Measurements from ENCODE around the gene KIF21B. TPM values are rescaled to one million over a fixed set of nuclear protein-coding genes. Genes with fewer than 3 reads are reported as not detected.

Gene KIF21B
- total and polyA plus RNA-seq, 2 of the 8 experiments (the other 6 are each of a cell fraction or from before 2014, with no cell fraction given), result 10.8 to 26.5 TPM

GRCh38 chr1:200962631-200963030 lies 60.9 kb downstream of the KIF21B start:
- no peak overlapping the region for H2AFZ ChIP-seq (ENCODE audit: low read length)
- ChIA-PET CTCF (ENCODE audit: partially characterized antibody) (interaction anchor here (0.9 to 1.7 kb wide), 6 partner anchors 9 to 157 kb away, joined by 3 to 10 read pairs (median 3); no protein-coding TSS in a partner anchor), POLR2A (ENCODE audit: partially characterized antibody) (no interaction called here)
- H3K79me1 ChIP-seq (ENCODE audit: low read depth, low read length), result no peaks in the 10 kb centered on the region
- no peak overlapping the region for H3K9ac ChIP-seq (replicated peaks in 1 of 4; ENCODE audit: extremely low read depth in 1 of 4, low read depth in 3 of 4, low read length in 3 of 4)
- no peak overlapping the region for H3K23ac ChIP-seq (ENCODE audit: insufficient read length)
- no peaks in the 10 kb centered on the region for H3K23me2 ChIP-seq (ENCODE audit: low read depth, low read length)
- no peak overlapping the region for H3K56ac ChIP-seq (replicated peaks; ENCODE audit: insufficient read length, low read depth, low read length)
- no peak overlapping the region for H2BK15ac ChIP-seq (ENCODE audit: low read length)
- no peak overlapping the region for H3K27ac ChIP-seq (ENCODE audit: low read depth, low read length)
- no peak overlapping the region for H2BK20ac ChIP-seq (ENCODE audit: low read length)
- 85% methylated on average over 4 of the region's 4 CpGs; no CpG with 5 or more reads in 1 of the 2 experiments for WGBS, 2 experiments (ENCODE audit: extremely low coverage in 1 of 2, insufficient coverage in 1 of 2, insufficient read length in 1 of 2, insufficient replicate concordance in 2 of 2, low coverage in 1 of 2, low lambda C conversion rate in 2 of 2, missing lambda C conversion rate in 1 of 2)
- H4K8ac ChIP-seq (ENCODE audit: extremely low read depth, insufficient read depth, low read length), result no peak overlapping the region
- no peak overlapping the region for H3K4me2 ChIP-seq (ENCODE audit: insufficient read depth in 1 of 2, low read depth in 2 of 2, low read length in 2 of 2)
- no peak overlapping the region for H2BK5ac ChIP-seq (ENCODE audit: low read depth, low read length)
- no peak for FAIRE-seq
- H3K79me2 ChIP-seq (ENCODE audit: control insufficient read depth in 1 of 2, insufficient read depth in 2 of 2, low read length in 2 of 2), result no peaks in the 10 kb centered on the region
- H2AK5ac ChIP-seq (ENCODE audit: low read depth, low read length), result no peak overlapping the region
- H2BK12ac ChIP-seq (ENCODE audit: low read depth, low read length), result no peak overlapping the region
- no peak overlapping the region for H3K18ac ChIP-seq (ENCODE audit: extremely low read depth, low read length)
- H3K9me3 ChIP-seq (ENCODE audit: insufficient read depth in 2 of 2, low read depth in 1 of 2, low read length in 1 of 2), result no peaks in the 10 kb centered on the region
- no peaks in the 10 kb centered on the region for H3K36me3 ChIP-seq (ENCODE audit: control insufficient read depth in 2 of 4, insufficient read depth in 4 of 4, low read length in 3 of 4)
- DNase-seq (ENCODE audit: low read depth in 1 of 2, low spot score in 2 of 2), result no peak
- H4K91ac ChIP-seq (replicated peaks; ENCODE audit: insufficient read length, low read length), result no peak overlapping the region
- H3K4ac ChIP-seq (replicated peaks; ENCODE audit: insufficient read length, low read depth, low read length), result no peak overlapping the region
- no peaks in the 10 kb centered on the region for H4K20me1 ChIP-seq (replicated peaks in 1 of 2; ENCODE audit: control insufficient read depth in 1 of 2, insufficient read depth in 2 of 2, low read length in 2 of 2)
- no peaks in the 10 kb centered on the region for H3K27me3 ChIP-seq (replicated peaks in 1 of 4; ENCODE audit: control insufficient read depth in 3 of 4, extremely low read depth in 1 of 4, insufficient read depth in 3 of 4, low read length in 3 of 4)
- no peak overlapping the region for H3K4me3 ChIP-seq (ENCODE audit: extremely low read depth in 1 of 4, insufficient read depth in 2 of 4, low read depth in 3 of 4, low read length in 4 of 4)
- peaks cover 0 to 3% (median under 1%) of the 10 kb centered on the region in 4 experiments; a peak in 2 of 7 replicates for H3K4me1 ChIP-seq (replicated peaks in 1 of 4; ENCODE audit: control insufficient read depth in 3 of 4, insufficient read depth in 4 of 4, low read length in 3 of 4)
- no peak overlapping the region for H2BK120ac ChIP-seq (replicated peaks; ENCODE audit: low read depth, low read length)
- H3K14ac ChIP-seq (ENCODE audit: insufficient read length), result no peak overlapping the region
- H4K5ac ChIP-seq (ENCODE audit: insufficient read length, low read depth, low read length), result no peak overlapping the region
- no peak for TF ChIP-seq CHD2 (IDR thresholded peaks at IDR 0.05; ENCODE audit: low read length)
- TF ChIP-seq EP300 (IDR thresholded peaks at IDR 0.05; ENCODE audit: borderline replicate concordance in 1 of 2, low read depth in 2 of 2, low read length in 2 of 2), result no peak
- TF ChIP-seq MAFK (IDR thresholded peaks at IDR 0.05; ENCODE audit: low read depth, low read length), result no peak
- no peak for TF ChIP-seq HDAC2 (IDR thresholded peaks at IDR 0.05; ENCODE audit: borderline replicate concordance in 1 of 2, low read depth in 2 of 2, low read length in 2 of 2)
- TF ChIP-seq PHF8 (conservative IDR thresholded peaks at IDR 0.05; ENCODE audit: low read depth, low read length), result no peak
- TF ChIP-seq KDM4A (IDR thresholded peaks at IDR 0.05; ENCODE audit: low read depth, low read length, severe bottlenecking), result no peak
- TF ChIP-seq RXRA (IDR thresholded peaks at IDR 0.05; ENCODE audit: insufficient read depth, low read depth, low read length), result no peak
- no peak for TF ChIP-seq HDAC6 (IDR thresholded peaks at IDR 0.05; ENCODE audit: low read depth, low read length)
- no peak for TF ChIP-seq CREB1 (IDR thresholded peaks at IDR 0.05)
- TF ChIP-seq GTF2F1 (IDR thresholded peaks at IDR 0.05; ENCODE audit: borderline replicate concordance, low read depth, low read length), result no peak
- TF ChIP-seq SUZ12 (IDR thresholded peaks at IDR 0.05; ENCODE audit: low read length), result no peak
- TF ChIP-seq CHD1 (IDR thresholded peaks at IDR 0.05; ENCODE audit: low read depth, low read length), result no peak
- no peak for TF ChIP-seq SP1 (IDR thresholded peaks at IDR 0.05; ENCODE audit: low read depth, low read length)
- no peak for TF ChIP-seq USF2 (IDR thresholded peaks at IDR 0.05; ENCODE audit: low read length)
